GM21423 (cell line): Measurements from ENCODE around the gene NEU1.

Source experiments
- ATAC-seq: cut with Tn5 transposase; IDR thresholded peaks from one replicate; pipeline ENCODE4 v1.9.1; 2021; ENCODE audit warnings: mild to moderate bottlenecking, moderate library complexity; ENCODE audit not compliant: unreplicated experiment

Gene NEU1

DNA sequence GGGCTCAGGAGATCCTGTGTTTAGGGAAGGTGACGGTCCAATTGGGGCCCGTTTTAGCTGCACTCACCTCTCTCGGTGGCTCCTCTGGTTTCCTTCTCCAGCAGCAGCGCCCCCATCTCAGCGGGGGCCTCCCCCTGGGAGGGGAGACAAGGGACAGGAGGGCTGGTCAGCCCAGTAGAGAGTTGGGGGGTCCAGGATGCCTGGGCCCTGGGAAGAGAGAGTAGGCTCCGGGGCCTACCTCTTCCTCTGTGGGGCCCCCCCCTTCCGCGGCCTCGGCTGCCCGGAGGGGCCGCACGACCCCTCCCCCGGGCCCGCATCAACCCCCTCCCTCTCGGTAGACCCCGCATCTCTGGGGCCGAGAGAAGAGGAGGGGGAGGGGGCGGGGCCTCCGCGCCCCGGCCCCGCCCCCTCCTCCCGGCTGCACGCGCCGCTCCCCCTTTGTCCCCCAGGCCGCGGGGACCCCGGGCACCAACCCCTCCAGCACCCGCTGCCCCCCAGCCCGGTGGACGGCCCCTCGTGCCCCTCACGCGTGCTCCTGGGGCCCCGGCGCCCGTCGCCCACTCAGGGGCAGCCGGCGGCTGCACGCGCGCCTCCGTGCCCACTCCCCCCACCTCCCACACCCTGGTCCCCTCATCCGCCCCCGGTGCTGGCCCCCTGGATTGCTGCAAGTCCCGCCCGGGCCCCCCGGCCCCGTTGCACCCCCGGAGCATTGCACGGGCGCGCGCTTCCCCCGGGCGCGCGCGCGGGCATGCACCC is 34.4 kb upstream of the NEU1 start:
- peak; percentile 5 for ATAC-seq

DNA sequence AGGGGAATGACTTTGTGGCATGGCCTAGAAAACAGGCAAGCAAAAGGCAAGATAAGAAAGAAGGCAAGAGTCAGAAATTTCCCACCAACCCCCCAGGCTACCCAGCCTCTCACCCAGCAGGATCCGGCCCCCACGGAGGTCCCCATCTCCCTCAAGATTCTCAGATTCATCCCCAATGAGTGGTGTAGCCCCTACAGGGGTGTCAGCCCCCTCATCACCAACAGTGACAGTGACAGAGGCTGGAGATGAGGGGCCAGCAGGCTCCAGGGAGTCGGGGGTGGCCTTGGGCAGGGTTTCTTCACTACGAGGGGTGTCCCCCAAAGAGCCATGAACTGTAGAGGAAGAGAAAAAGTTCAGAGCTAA is 33.9 kb upstream of the NEU1 start:
- ATAC-seq, result no peak

GRCh38 chr6:31892821-31893220 is 30.2 kb upstream of the NEU1 start:
- no peak for ATAC-seq

- ATAC-seq, result no peak
Measured at GRCh38 chr6:31889331-31889972, 26.8 kb upstream of the NEU1 start.

DNA sequence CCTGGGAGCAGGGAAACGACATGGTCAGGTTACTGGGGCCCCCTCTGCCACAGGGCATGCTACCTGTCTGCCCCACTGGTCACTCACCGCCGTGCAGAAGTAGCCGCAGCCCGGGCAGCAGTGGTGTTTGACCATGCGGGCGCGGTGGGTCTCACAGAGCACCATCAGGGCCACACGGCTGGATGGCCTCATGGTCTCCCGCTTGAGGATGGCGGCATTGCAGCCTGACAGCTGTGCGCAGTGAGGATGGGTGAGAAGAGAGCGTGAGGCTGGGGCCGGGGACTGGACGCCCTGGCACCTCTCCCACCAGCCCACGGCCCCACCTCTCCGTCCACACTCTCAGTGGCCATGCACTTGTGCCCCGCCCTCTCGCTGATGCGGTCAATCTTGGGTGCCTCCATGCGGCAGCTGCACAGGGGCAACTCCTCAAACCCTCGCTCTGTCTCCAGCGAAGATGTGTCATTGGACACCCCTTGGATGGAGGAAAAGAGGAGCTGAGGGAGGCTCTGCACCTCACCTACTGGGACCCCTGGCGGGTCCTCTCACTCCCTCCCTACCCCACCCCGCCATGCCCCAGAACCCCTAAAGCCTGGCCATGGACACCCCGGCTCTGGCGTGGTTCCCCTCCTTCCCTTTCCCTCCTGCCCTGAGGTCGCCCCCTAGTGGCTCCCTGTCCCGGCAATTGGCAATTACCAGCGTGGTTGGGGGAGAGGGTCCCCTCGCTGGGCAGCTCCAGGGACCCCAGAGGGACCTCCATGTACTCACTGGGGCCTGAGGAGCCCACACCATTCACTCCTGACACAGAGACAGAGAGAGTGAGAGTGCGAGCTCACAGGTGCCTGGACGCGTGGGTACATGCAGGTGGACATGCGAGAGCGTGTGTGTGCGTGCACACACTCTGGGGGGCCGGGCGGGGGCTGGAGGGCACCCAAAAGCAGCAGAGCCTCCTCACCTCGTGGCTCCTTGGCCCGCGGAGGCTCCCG is 25.9 kb upstream of the NEU1 start:
- ATAC-seq, result no peak

DNA sequence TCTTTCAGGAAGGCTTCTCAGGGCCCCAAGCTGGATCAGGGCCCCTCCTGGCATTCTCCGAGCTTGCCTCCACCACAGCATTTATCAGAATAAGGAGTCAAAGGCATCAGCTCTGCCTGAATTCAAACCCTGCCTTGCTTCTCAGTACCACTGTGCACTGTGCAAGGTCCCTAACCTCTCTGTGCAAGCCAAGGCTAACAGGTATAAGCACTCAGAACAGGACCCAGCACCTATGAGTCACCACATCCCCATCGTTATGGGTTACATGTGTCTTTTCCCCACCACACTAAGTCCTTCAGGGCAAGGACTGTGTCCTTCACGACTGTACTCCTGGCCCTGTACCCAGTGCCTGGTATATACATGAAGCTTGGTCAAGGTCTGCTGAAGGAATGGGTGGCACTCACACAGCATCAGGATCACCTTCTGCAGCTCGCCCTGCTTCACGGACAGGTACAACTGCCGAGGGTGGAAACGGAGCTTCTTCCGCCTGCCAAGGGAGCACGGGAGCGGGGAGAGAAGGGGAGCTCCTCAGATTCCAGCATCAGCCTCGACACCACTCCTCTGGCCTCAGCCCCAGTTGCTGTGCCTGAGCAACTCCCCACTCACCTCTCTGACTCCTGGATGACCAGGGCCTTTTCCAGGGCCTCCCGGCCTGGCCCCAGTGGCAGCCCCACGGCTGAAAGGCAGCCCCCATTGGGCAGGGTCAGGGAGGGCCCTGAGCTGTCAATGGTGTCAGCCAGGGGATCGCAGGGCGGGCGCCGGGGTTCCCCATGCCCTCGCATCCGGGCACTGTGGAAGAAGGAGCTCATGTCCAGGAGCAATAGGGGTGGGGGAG is 24.8 kb upstream of the NEU1 start:
- ATAC-seq, result no peak

- ATAC-seq, result no peak
Measured at GRCh38 chr6:31886541-31886991, 23.9 kb upstream of the NEU1 start.

DNA sequence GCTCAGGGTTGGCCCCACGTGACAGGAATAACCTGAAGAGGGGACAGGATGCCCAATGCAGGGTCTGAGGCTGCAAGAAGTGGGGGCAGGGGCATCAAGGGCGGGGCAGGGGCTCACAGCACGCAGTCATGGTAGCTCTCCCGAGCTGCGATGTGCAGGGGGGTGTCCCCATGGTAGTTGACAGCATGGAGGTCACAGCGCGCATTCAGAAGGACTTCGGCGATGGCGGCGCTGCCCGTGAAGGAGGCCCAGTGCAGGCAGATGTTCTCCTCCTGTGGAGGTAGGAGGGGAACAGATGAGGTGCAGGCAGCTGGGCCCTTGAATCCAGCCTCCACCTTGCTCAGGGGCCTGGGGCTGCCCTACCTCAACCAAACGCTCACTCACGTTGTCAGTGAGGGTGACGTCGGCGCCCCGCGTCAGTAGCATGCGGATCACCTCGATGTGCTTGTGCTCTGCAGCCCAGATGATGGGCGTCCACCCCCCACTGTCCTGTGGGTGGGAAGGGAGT is 22.0 kb upstream of the NEU1 start:
- ATAC-seq, result no peak

GRCh38 chr6:31883676-31884075 is 21.1 kb upstream of the NEU1 start:
- no peak for ATAC-seq

DNA sequence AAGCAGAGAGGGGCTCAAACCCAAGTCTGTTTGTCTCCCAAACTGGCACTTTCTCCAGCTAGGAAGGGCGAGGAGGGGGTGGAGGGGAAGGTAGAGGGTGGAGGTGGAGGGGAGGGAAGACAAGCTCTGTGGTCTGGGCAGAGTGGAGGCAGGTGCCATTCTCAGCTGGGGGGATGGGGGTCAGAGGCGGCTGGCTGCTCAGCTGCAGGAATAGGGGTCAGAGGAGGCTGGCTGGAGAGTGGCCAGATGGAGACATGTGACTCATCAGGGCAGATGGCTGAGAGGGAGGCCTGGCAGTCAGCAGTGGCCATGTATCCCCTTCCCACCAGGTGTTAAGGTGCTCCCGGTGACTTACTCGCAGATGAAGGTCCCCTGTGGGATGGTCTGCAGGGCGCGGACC is 19.7 kb upstream of the NEU1 start:
- ATAC-seq, result no peak

GRCh38 chr6:31881136-31881859 is 18.7 kb upstream of the NEU1 start:
- no peak for ATAC-seq

- no peak for ATAC-seq
Measured at GRCh38 chr6:31880616-31881015, 18.0 kb upstream of the NEU1 start.

DNA sequence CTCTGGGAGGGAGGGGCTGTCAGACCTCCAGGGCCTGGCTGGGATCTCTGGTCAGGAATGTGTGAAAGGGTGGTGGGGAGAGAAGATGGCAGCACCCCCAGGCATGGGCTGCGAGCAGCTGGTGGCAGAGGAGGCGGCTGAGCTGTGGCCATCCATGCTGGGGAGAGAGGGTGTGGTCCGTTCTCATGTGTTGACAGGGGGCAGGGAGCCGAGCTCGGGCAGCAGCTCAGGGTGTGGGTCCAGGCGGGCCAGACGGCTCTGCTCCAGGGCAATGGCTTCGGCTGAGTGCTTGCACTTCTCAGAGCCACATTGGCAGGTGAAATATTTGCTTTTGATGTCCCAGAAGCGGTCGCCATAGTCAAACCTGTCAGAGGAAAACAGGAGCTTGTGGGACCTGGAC is 17.3 kb upstream of the NEU1 start:
- no peak for ATAC-seq

DNA sequence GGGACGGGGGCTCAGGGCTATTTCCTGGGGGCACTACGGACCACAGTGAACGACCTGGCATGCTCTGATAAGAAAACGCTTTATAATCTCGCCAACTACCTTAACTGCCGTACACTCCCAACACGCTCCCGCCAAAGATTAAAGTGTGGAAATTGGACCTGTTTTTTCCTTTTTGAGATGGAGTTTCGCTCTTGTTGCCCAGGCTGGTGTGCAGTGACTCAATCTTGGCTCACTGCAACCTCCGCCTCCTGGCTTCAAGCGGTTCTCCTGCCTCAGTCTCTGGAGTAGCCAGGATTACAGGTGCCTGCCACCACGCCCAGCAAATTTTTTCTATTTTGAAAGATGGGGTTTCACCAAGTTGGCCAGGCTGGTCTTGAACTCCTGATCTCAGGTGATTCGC is 16.5 kb upstream of the NEU1 start:
- no peak for ATAC-seq

GRCh38 chr6:31878726-31879125 is 16.1 kb upstream of the NEU1 start, which contains the start of gene SLC44A4:
SLC44A4 (minus strand) TSS chr6:31878997; CDS start chr6:31878980, 17 bp downstream.
- no peak for ATAC-seq

GRCh38 chr6:31878222-31878621 is 15.6 kb upstream of the NEU1 start:
- ATAC-seq, result no peak

DNA sequence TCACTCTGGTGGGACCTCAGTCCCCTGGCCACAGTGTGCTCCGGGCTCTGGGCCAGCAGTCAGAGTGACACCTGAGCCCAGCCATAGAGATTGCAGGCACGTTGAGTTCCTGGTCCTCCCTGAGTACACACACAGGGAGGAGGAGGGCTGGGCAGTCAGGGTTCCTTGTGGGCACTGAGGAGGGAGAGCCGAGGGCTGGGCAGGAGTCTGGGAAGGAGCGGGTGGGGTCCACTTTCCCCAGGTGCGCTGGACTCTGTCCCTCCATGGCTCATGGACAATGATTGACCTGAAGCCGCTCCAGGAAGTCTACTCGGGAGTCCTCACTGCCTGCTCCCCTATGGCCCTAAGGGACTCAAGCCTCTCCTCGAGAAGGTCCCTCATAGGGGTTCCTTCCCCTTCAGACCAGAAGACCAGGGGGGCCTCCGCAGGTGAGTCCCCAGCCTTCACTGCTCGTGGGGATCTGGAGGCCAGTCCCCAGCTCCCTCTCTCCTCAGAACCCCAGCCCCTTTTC is 15.1 kb upstream of the NEU1 start:
- no peak for ATAC-seq

- no peak for ATAC-seq
Measured at GRCh38 chr6:31877125-31877650, 14.6 kb upstream of the NEU1 start.

GRCh38 chr6:31876357-31876756 is 13.7 kb upstream of the NEU1 start:
- no peak for ATAC-seq
